ENCODE measurements around the gene SSBP1. TPM values are rescaled to one million over a fixed set of nuclear protein-coding genes. Genes with fewer than 3 reads are reported as not detected.

Gene SSBP1
- total and polyA plus RNA-seq, 2 of the 8 experiments (the other 6 are each of a cell fraction or from before 2014, with no cell fraction given) = 136 to 254 TPM

GRCh38 chr7:141701489-141702046 is 36.6 kb upstream of the SSBP1 start (continued):
- TF ChIP-seq CHD7 (IDR thresholded peaks at IDR 0.05; ENCODE audit: insufficient replicate concordance, low read length) (no peak), TBP (IDR thresholded peaks at IDR 0.05; ENCODE audit: low read depth, low read length) (no peak), ASH2L (IDR thresholded peaks at IDR 0.05; ENCODE audit: low read length) (no peak)
